Measurements from ENCODE around the gene PADI4.

PADI4 gene

GRCh38 chr1:17307946-17308345 lies at the start of gene PADI4:
Gene PADI4, plus strand, starts transcription at chr1:17308197. Its CDS starts 26 bp downstream, at chr1:17308223.
- no peak for DNase-seq (ENCODE audit: low spot score)

- DNase-seq (ENCODE audit: low spot score), result no peak
Measured at GRCh38 chr1:17258758-17259130, 49.3 kb upstream of the PADI4 start.

- no peak for DNase-seq (ENCODE audit: low spot score)
Measured at GRCh38 chr1:17259233-17259873, 48.6 kb upstream of the PADI4 start.

GRCh38 chr1:17260264-17260663 lies 47.7 kb upstream of the PADI4 start:
- no peak for DNase-seq (ENCODE audit: low spot score)

GRCh38 chr1:17260738-17261137 lies 47.3 kb upstream of the PADI4 start:
- no peak for DNase-seq (ENCODE audit: low spot score)

- no peak for DNase-seq (ENCODE audit: low spot score)
Measured at GRCh38 chr1:17263936-17264335, 44.1 kb upstream of the PADI4 start.

- DNase-seq (ENCODE audit: low spot score), result no peak
Measured at GRCh38 chr1:17264470-17264869, 43.5 kb upstream of the PADI4 start.

- DNase-seq (ENCODE audit: low spot score), result peak; percentile 32
Measured at GRCh38 chr1:17265162-17265561, 42.8 kb upstream of the PADI4 start.

- DNase-seq (ENCODE audit: low spot score), result no peak
Measured at GRCh38 chr1:17265950-17266349, 42.0 kb upstream of the PADI4 start.

GRCh38 chr1:17270891-17271765 lies 36.9 kb upstream of the PADI4 start:
- DNase-seq (ENCODE audit: low spot score), result no peak

GRCh38 chr1:17272066-17272465 lies 35.9 kb upstream of the PADI4 start:
- DNase-seq (ENCODE audit: low spot score), result no peak

GRCh38 chr1:17272646-17273045 lies 35.4 kb upstream of the PADI4 start:
- no peak for DNase-seq (ENCODE audit: low spot score)

- DNase-seq (ENCODE audit: low spot score), result no peak
Measured at GRCh38 chr1:17273096-17273495, 34.9 kb upstream of the PADI4 start.

- DNase-seq (ENCODE audit: low spot score), result peak; percentile 84
Measured at GRCh38 chr1:17274186-17275170, 33.5 kb upstream of the PADI4 start.

GRCh38 chr1:17276568-17276967 lies 31.4 kb upstream of the PADI4 start:
- DNase-seq (ENCODE audit: low spot score), result peak; percentile 72

GRCh38 chr1:17277511-17278159 lies 30.4 kb upstream of the PADI4 start:
- DNase-seq (ENCODE audit: low spot score), result no peak

GRCh38 chr1:17278996-17279830 lies 28.8 kb upstream of the PADI4 start:
- no peak for DNase-seq (ENCODE audit: low spot score)

- DNase-seq (ENCODE audit: low spot score), result no peak
Measured at GRCh38 chr1:17280436-17280835, 27.6 kb upstream of the PADI4 start.

- no peak for DNase-seq (ENCODE audit: low spot score)
Measured at GRCh38 chr1:17280894-17281293, 27.1 kb upstream of the PADI4 start.

- DNase-seq (ENCODE audit: low spot score), result no peak
Measured at GRCh38 chr1:17281775-17282181, 26.2 kb upstream of the PADI4 start.

GRCh38 chr1:17282836-17283235 lies 25.2 kb upstream of the PADI4 start:
- DNase-seq (ENCODE audit: low spot score), result no peak
